Measurements from ENCODE around the gene CLDN14. TPM values are rescaled to one million over a fixed set of nuclear protein-coding genes. Genes with fewer than 3 reads are reported as not detected.

CLDN14 gene
- total RNA-seq, result 0.53 and 1.7 TPM in 2 replicates
- polyA plus RNA-seq, result 0.51 and 2.2 TPM in 2 replicates

- no peaks in the 10 kb centered on the region for H3K9me3 ChIP-seq (ENCODE audit: low read depth)
These were observed at the start of gene CLDN14 for GRCh38 chr21:36479415-36480402. Gene CLDN14, minus strand, starts transcription at chr21:36480122. Its CDS starts 18,427 bp downstream, at chr21:36461695.

GRCh38 chr21:36528716-36529115 is 48.8 kb upstream of the CLDN14 start:
- peaks cover 11% of the 10 kb centered on the region for H3K27me3 ChIP-seq
- no peaks in the 10 kb centered on the region for H3K79me2 ChIP-seq
- no peaks in the 10 kb centered on the region for H3K9me2 ChIP-seq (replicated peaks; ENCODE audit: insufficient read depth)
- no peaks in the 10 kb centered on the region for H3K9me3 ChIP-seq (ENCODE audit: low read depth)
- WGBS (ENCODE audit: low lambda C conversion rate, missing lambda C conversion rate), result 93% methylated on average over 6 of the region's 6 CpGs
- no peaks in the 10 kb centered on the region for H3K36me3 ChIP-seq (replicated peaks; ENCODE audit: insufficient read depth, low read depth)
- H3K4me1 ChIP-seq (ENCODE audit: insufficient read depth), result no peaks in the 10 kb centered on the region
- H2AFZ ChIP-seq, result no peak overlapping the region
- DNase-seq (ENCODE audit: low spot score), result no peak
- H3K27ac ChIP-seq, result no peak overlapping the region
- H3K4me3 ChIP-seq, result no peak overlapping the region
- TF ChIP-seq EZH2phosphoT487 (IDR thresholded peaks at IDR 0.05; ENCODE audit: low read depth, severe bottlenecking, unreplicated experiment) (no peak), EZH2 (IDR thresholded peaks at IDR 0.05; ENCODE audit: borderline replicate concordance) (no peak), CTCF (IDR thresholded peaks at IDR 0.05; ENCODE audit: poor library complexity) (no peak)
- H3K4me2 ChIP-seq, result no peak overlapping the region
- no peaks in the 10 kb centered on the region for H4K20me1 ChIP-seq (ENCODE audit: insufficient read depth, poor library complexity, severe bottlenecking)

More at GRCh38 chr21:36479415-36480402, at the start of gene CLDN14:
- H3K4me2 ChIP-seq, result peak within 1 kb of the TSS; percentile 19
- no peaks in the 10 kb centered on the region for H3K4me1 ChIP-seq (ENCODE audit: insufficient read depth)
- no peaks in the 10 kb centered on the region for H3K36me3 ChIP-seq (replicated peaks; ENCODE audit: insufficient read depth, low read depth)
- no peaks in the 10 kb centered on the region for H3K79me2 ChIP-seq
- DNase-seq (ENCODE audit: low spot score), result peak; percentile 52
- no peak within 1 kb of the TSS for H3K4me3 ChIP-seq
- peak within 1 kb of the TSS; percentile 30 for H3K27ac ChIP-seq
- WGBS (ENCODE audit: low lambda C conversion rate, missing lambda C conversion rate), result 79% methylated on average over 25 of the region's 25 CpGs
- TF ChIP-seq EZH2 (IDR thresholded peaks at IDR 0.05; ENCODE audit: borderline replicate concordance), result no peak
- no peak for TF ChIP-seq EZH2phosphoT487 (IDR thresholded peaks at IDR 0.05; ENCODE audit: low read depth, severe bottlenecking, unreplicated experiment)
- no peak for TF ChIP-seq CTCF (IDR thresholded peaks at IDR 0.05; ENCODE audit: poor library complexity)
- H4K20me1 ChIP-seq (ENCODE audit: insufficient read depth, poor library complexity, severe bottlenecking), result no peaks in the 10 kb centered on the region
- no peaks in the 10 kb centered on the region for H3K27me3 ChIP-seq
- no peak within 1 kb of the TSS for H2AFZ ChIP-seq
- no peaks in the 10 kb centered on the region for H3K9me2 ChIP-seq (replicated peaks; ENCODE audit: insufficient read depth)

GRCh38 chr21:36527317-36527716 is 47.4 kb upstream of the CLDN14 start:
- Histone ChIP-seq H3K27me3 (peaks cover 11% of the 10 kb centered on the region), H3K9me3 (ENCODE audit: low read depth) (no peaks in the 10 kb centered on the region), H3K27ac (no peak overlapping the region), H4K20me1 (ENCODE audit: insufficient read depth, poor library complexity, severe bottlenecking) (no peaks in the 10 kb centered on the region), H2AFZ (no peak overlapping the region), H3K4me2 (no peak overlapping the region), H3K9me2 (replicated peaks; ENCODE audit: insufficient read depth) (no peaks in the 10 kb centered on the region), H3K36me3 (replicated peaks; ENCODE audit: insufficient read depth, low read depth) (no peaks in the 10 kb centered on the region), H3K4me3 (no peak overlapping the region), H3K79me2 (no peaks in the 10 kb centered on the region), H3K4me1 (ENCODE audit: insufficient read depth) (no peaks in the 10 kb centered on the region)
- TF ChIP-seq CTCF (IDR thresholded peaks at IDR 0.05; ENCODE audit: poor library complexity), result no peak
- TF ChIP-seq EZH2phosphoT487 (IDR thresholded peaks at IDR 0.05; ENCODE audit: low read depth, severe bottlenecking, unreplicated experiment), result no peak
- no peak for TF ChIP-seq EZH2 (IDR thresholded peaks at IDR 0.05; ENCODE audit: borderline replicate concordance)
- no peak for DNase-seq (ENCODE audit: low spot score)
- 94% methylated on average over 6 of the region's 6 CpGs for WGBS (ENCODE audit: low lambda C conversion rate, missing lambda C conversion rate)
